ENCODE data around the gene TIMP2.

- TF ChIP-seq GATA2 (IDR thresholded peaks at IDR 0.05; ENCODE audit: low read depth, low read length): no peak
- no peak for TF ChIP-seq GATA3 (IDR thresholded peaks at IDR 0.05; ENCODE audit: low read depth, low read length)
Measured at GRCh38 chr17:78878871-78879527, 46.2 kb downstream of the TIMP2 start.
